GM12878 (cell line): Measurements from ENCODE around the gene PRICKLE3. TPM values are rescaled to one million over a fixed set of nuclear protein-coding genes. Genes with fewer than 3 reads are reported as not detected.

ENCODE experiments used
- ATAC-seq: fragments of 200-7000 bp; cut with Tn5 transposase; 3 replicates; pipeline ENCODE4 v1.9.1; 2020; ENCODE audit warnings: mild to moderate bottlenecking, moderate library complexity
- BruUV-seq: library from RNA; stranded (reverse); fragments of 400-500 nt; replicated peaks from 2 replicates; lab custom pipeline; 2021; lab: Mats Ljungman, UMichigan
- CTCF ChIA-PET: fragments of 300-600 bp; sonication (Branson Sonifier 250); formaldehyde crosslinking; extraction: SDS; loops from one replicate; lab custom pipeline; 2021; ENCODE audit warnings: inconsistent platforms; lab: Yijun Ruan, JAX
- POLR2A ChIA-PET: fragments of 350-600 bp; formaldehyde crosslinking; extraction: SDS; loops from one replicate; lab custom pipeline; 2021; ENCODE audit warnings: inconsistent platforms; lab: Charles Lee
- RAD21 ChIA-PET: fragments of 300-600 bp; sonication (Branson Sonifier 250); formaldehyde crosslinking; loops from one replicate; lab custom pipeline; 2023; ENCODE audit warnings: antibody characterized with exemption; ENCODE audit not compliant: unreplicated experiment; lab: Charles Lee
- SMC1A ChIA-PET: fragments of 300-600 bp; sonication (Branson Sonifier 250); formaldehyde crosslinking; loops from one replicate; lab custom pipeline; 2023; ENCODE audit not compliant: unreplicated experiment, uncharacterized antibody; lab: Charles Lee
- DNase-seq: peaks from one replicate; pipeline ENCODE4 v3.0.0-alpha.2; 2011; ENCODE audit warnings: low read depth, low spot score
- FAIRE-seq: peaks from 3 replicates; lab custom pipeline; 2011; peaks lifted over from hg19 to GRCh38; lab: Jason Lieb, UNC
- H2AFZ ChIP-seq: 2 replicates; pipeline ENCODE4 v1.6.0; 2011; ENCODE audit warnings: low read depth, low read length, control low read depth; ENCODE audit not compliant: control insufficient read depth
- H3K27ac ChIP-seq: 2 replicates; pipeline ENCODE4 v1.5.1; 2011; ENCODE audit warnings: control low read depth; ENCODE audit not compliant: control insufficient read depth, insufficient read depth
- H3K27me3 ChIP-seq, 2 experiments: replicated peaks in 1 of 2; 2 replicates each; pipeline versions ENCODE4 v1.6.0 to v1.6.1; 2011; ENCODE audit warnings: low read length in 1 of 2; ENCODE audit not compliant: control insufficient read depth in 2 of 2, insufficient read depth in 2 of 2
- H3K36me3 ChIP-seq, 2 experiments: 2 replicates each; pipeline ENCODE4 v1.5.1; 2011; ENCODE audit warnings: low read length in 1 of 2; ENCODE audit not compliant: control insufficient read depth in 2 of 2, insufficient read depth in 2 of 2
- H3K4me1 ChIP-seq: 2 replicates; pipeline ENCODE4 v1.6.1; 2011; ENCODE audit warnings: mild to moderate bottlenecking, low read length, moderate library complexity, mixed read lengths; ENCODE audit not compliant: control insufficient read depth, insufficient read depth
- H3K4me2 ChIP-seq: 2 replicates; pipeline ENCODE4 v1.6.0; 2011; ENCODE audit warnings: control low read depth; ENCODE audit not compliant: control insufficient read depth, insufficient read depth
- H3K4me3 ChIP-seq: fragments of 200-600 bp; sonication (generic); 2 replicates; pipeline ENCODE4 v1.5.1; 2016
- H3K79me2 ChIP-seq: 2 replicates; pipeline ENCODE4 v1.6.0; 2011; ENCODE audit warnings: low read length; ENCODE audit not compliant: control insufficient read depth, insufficient read depth
- H3K9ac ChIP-seq: 2 replicates; pipeline ENCODE4 v1.8.0; 2011; ENCODE audit warnings: low read length, control low read depth, mixed read lengths; ENCODE audit not compliant: control insufficient read depth, insufficient read depth
- H3K9me3 ChIP-seq: replicated peaks from 3 replicates; pipeline ENCODE4 v1.5.1; 2011; ENCODE audit warnings: mild to moderate bottlenecking, low read length; ENCODE audit not compliant: control insufficient read depth, insufficient read depth
- H4K20me1 ChIP-seq: 2 replicates; pipeline ENCODE4 v1.6.0; 2011; ENCODE audit not compliant: control insufficient read depth, insufficient read depth
- CTCF ChIP-seq, 3 experiments: IDR thresholded peaks in 2 of 3; conservative IDR thresholded peaks in 1 of 3; 2 replicates each; pipeline ENCODE4 v1.5.1; 2011; ENCODE audit warnings: low read depth in 3 of 3, low read length in 3 of 3, mild to moderate bottlenecking in 3 of 3, control low read depth in 2 of 3, moderate library complexity in 2 of 3, inconsistent platforms in 1 of 3, mixed read lengths in 1 of 3; ENCODE audit not compliant: control insufficient read depth in 2 of 3, insufficient read depth in 1 of 3; ENCODE audit errors: extremely low read depth in 1 of 3
- CUX1 ChIP-seq: IDR thresholded peaks from 2 replicates; pipeline ENCODE4 v1.6.1; 2012; ENCODE audit warnings: improper control_type of control experiment, low read depth, low read length; ENCODE audit not compliant: insufficient replicate concordance
- MXI1 ChIP-seq: fragments of 150-350 bp; IDR thresholded peaks from 2 replicates; pipeline ENCODE4 v1.6.1; 2011; ENCODE audit warnings: low read depth, mild to moderate bottlenecking, inconsistent platforms, low read length, improper control_type of control experiment
- RAD21 ChIP-seq: IDR thresholded peaks from 2 replicates; pipeline ENCODE4 v1.6.1; 2011; ENCODE audit warnings: mild to moderate bottlenecking, low read depth, low read length, moderate library complexity; ENCODE audit not compliant: insufficient read depth
- SMC3 ChIP-seq: IDR thresholded peaks from 2 replicates; pipeline ENCODE4 v1.6.1; 2011; ENCODE audit warnings: low read length, improper control_type of control experiment, borderline replicate concordance
- WGBS: methylation state at CpG from one replicate; pipeline ENCODE4 v1.1.6; 2016; ENCODE audit warnings: low lambda C conversion rate; ENCODE audit not compliant: insufficient replicate concordance, insufficient coverage; ENCODE audit errors: missing lambda C conversion rate; 5-methylcytosine and 5-hydroxymethylcytosine counted together
- in situ Hi-C: fragments of 300-500 bp; cut with MboI; formaldehyde crosslinking; loops from 9 replicates; pipeline ENCODE4 v1.14.3; 2018; ENCODE audit warnings: mixed read lengths
- intact Hi-C: fragments of 100-400 bp; cut with micrococcal nuclease; formaldehyde crosslinking; loops from one replicate; pipeline ENCODE4 v1.14.2; 2022; ENCODE audit not compliant: unreplicated experiment
- polyA plus RNA-seq, 11 experiments: library from polyadenylated mRNA; depleted of rRNA in 4 of 11; unstranded in 6 of 11; stranded (reverse) in 5 of 11; fragments of >200 nt; fragmentation: Nextera tagmentation in 4 of 11; fragmentation: Illumina TruSeq in 1 of 11; extraction: Ambion mirVana in 4 of 11; extraction: Trizol in 1 of 11; gene quantifications; 1 replicate in 1 of 11; 2 replicates in 10 of 11; pipeline versions ENCODE4 v1.2.1 to v1.2.3, GENCODE V29; 2011 to 2016; ENCODE audit warnings: inconsistent platforms in 2 of 11, missing spikeins in 2 of 11, low read depth in 1 of 11
- total RNA-seq, 4 experiments: library from RNA; depleted of rRNA in 3 of 4; stranded (reverse); fragments of >200 nt in 3 of 4; fragmentation: Illumina TruSeq in 1 of 4; extraction: Trizol in 1 of 4; gene quantifications; 2 replicates each; pipeline versions ENCODE4 v1.2.1 to v1.2.3, GENCODE V29; 2013 to 2021

PRICKLE3 gene
- total and polyA plus RNA-seq, 10 of the 15 experiments (the other 5 are each of a cell fraction or from before 2014, with no cell fraction given): 0.69 to 17.4 (median 7.6) TPM

GRCh38 chrX:49192722-49193328, 6.7 kb upstream of the PRICKLE3 start:
- FAIRE-seq: peak; percentile 56
- Histone ChIP-seq H3K4me3 (no peak overlapping the region), H4K20me1 (no peaks in the 10 kb centered on the region), H3K27ac (no peak overlapping the region), H3K27me3 (no peaks in the 10 kb centered on the region), H2AFZ (no peak overlapping the region), H3K4me1 (peaks cover 3% of the 10 kb centered on the region; the same call in 1 of the 2 replicates), H3K9ac (no peak overlapping the region), H3K79me2 (no peaks in the 10 kb centered on the region; the same call in 1 of the 2 replicates), H3K9me3 (no peaks in the 10 kb centered on the region), H3K36me3 (no peaks in the 10 kb centered on the region), H3K4me2 (no peak overlapping the region)
- no TSS peak for BruUV-seq
- SMC1A ChIA-PET: interaction anchor here (0.7 to 2.9 kb wide), 9 partner anchors 15 to 78 kb away, joined by 3 to 9 read pairs (median 4); partner anchors contain the start of gene CCDC22
- DNase-seq: no peak
- POLR2A ChIA-PET: interaction anchor here (1.0 to 3.9 kb wide), 5 partner anchors 25 to 79 kb away, joined by 3 to 28 read pairs (median 3); partner anchors contain the start of gene CCDC22
- intact Hi-C loops (loop anchor here (5.0 kb wide), 1 partner anchor 44 kb away; the partner anchor contains the start of gene CCDC22), in situ Hi-C loops (loop anchor here (5.0 kb wide), 1 partner anchor 74 kb away; the partner anchor contains the start of gene PPP1R3F)
- TF ChIP-seq SMC3 (peak; percentile 28; the same call in 1 of the 2 replicates), CTCF (IDR thresholded peaks at IDR 0.05 in 2 of 3, conservative IDR thresholded peaks at IDR 0.05 in 1 of 3; ENCODE audit: control insufficient read depth in 2 of 3, extremely low read depth in 1 of 3, insufficient read depth in 1 of 3, low read depth in 3 of 3, low read length in 3 of 3) (peak; percentile 50 to 68 (median 57)), MXI1 (no peak), RAD21 (peak; percentile 30; the same call in 1 of the 2 replicates), CUX1 (no peak)
- 48% methylated on average over 9 of the region's 10 CpGs for WGBS
- no peak for ATAC-seq
- RAD21 ChIA-PET: interaction anchor here (0.8 to 1.9 kb wide), 9 partner anchors 21 to 641 kb away, joined by 3 to 11 read pairs (median 4); no protein-coding TSS in a partner anchor
- CTCF ChIA-PET: interaction anchor here (0.6 to 5.8 kb wide), 30 partner anchors 9 to 731 kb away, joined by 3 to 57 read pairs (median 4); partner anchors contain the start of genes FOXP3, PLP2 and PPP1R3F
